GM10847 (cell line): ENCODE data around the gene MMRN2.

Source experiments
- POLR2A ChIP-seq: IDR thresholded peaks from 2 replicates; pipeline ENCODE4 v1.6.1; 2011; ENCODE audit not compliant: insufficient read length; ENCODE audit errors: extremely low read depth

The MMRN2 gene

GRCh38 chr10:86970162-86970981 lies 13.0 kb upstream of the MMRN2 start:
- no peak for TF ChIP-seq POLR2A

- TF ChIP-seq POLR2A = no peak
Observed at GRCh38 chr10:86969421-86970041, 12.1 kb upstream of the MMRN2 start.

- TF ChIP-seq POLR2A = no peak
Observed at GRCh38 chr10:86968994-86969355, 11.6 kb upstream of the MMRN2 start.

GRCh38 chr10:86968271-86968993 lies 11.0 kb upstream of the MMRN2 start, which contains the start of gene ADIRF:
ADIRF (plus strand) TSS chr10:86968482; CDS start chr10:86968545, 63 bp downstream.
- no peak for TF ChIP-seq POLR2A

DNA sequence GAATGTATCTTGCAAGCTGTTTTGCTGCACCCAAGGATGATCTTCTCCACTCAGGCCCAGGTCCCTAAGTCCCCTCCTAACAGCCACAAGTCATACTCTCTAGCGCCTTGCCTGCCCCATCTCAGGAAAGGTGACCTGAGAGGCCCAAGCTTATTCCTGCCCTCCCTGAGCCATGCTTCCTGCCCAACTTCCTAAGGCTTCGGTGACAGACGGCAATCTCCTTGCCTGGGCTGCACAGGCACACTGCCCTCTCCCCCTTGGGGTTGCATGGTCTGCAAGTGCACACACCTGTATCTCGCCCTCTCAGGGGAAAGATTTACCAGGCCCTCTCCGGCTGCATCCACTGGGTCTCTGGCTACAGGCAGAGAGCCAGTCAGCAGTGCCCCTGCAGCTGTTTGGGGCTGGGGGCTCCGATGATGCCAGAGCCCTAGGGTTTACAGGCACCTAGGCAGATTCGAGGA lies 10.1 kb upstream of the MMRN2 start:
- TF ChIP-seq POLR2A = no peak

- TF ChIP-seq POLR2A = no peak
Observed at GRCh38 chr10:86965986-86966654, 8.7 kb upstream of the MMRN2 start.

DNA sequence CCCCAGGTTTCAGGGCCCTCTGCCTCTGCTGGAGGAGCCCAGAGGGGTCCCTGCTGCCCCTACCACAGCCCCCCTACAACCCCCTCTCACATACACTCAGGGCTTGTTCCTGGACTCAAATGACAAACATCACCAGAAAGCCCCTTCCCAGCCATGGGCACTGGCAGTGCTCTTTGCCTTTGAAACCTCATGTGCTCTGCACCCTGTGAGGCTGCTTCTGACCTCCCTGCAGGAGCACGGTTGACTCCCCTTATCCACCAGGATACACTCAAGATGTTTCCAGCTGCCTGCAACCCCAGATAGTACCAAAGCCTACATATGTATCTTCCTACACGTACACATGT lies 7.4 kb upstream of the MMRN2 start:
- TF ChIP-seq POLR2A = no peak

DNA sequence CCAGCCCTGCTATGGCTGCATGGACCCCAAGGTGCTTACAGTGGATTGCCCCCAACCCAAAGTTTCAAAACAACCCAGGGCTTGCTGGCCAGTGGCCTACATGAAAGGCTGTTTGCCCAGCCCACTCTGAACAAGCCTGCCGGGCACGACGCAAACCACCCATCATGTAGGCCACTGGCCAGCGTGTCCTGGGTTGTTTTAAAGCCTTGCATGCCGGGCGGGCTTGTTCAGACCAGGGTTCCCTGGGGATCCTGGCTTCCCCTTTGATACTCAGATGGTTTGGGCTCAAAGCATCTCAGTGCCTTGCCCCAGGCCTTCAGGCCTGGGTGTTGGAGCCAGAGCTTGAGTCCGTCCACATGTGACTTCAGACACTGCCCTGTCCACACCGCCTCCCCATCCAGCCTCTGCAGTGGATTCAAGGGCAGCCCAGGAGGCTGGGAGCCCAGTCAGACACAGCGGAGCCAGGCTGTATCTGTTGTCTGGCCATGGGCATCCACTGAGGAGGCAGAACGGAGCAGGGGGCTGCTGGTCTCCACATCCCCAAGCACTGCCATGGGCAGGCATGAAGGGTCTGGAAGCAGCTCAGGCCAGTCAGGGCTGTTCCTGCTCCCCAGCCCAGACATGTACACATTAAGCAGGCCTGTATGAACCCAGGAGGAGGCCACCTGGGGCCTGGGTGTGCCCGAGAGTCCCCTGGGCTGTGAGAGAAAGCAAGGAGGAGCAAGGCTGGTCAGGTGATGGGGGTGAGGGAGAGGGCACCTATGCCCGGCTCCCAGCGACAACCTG lies 6.8 kb upstream of the MMRN2 start:
- no peak for TF ChIP-seq POLR2A

DNA sequence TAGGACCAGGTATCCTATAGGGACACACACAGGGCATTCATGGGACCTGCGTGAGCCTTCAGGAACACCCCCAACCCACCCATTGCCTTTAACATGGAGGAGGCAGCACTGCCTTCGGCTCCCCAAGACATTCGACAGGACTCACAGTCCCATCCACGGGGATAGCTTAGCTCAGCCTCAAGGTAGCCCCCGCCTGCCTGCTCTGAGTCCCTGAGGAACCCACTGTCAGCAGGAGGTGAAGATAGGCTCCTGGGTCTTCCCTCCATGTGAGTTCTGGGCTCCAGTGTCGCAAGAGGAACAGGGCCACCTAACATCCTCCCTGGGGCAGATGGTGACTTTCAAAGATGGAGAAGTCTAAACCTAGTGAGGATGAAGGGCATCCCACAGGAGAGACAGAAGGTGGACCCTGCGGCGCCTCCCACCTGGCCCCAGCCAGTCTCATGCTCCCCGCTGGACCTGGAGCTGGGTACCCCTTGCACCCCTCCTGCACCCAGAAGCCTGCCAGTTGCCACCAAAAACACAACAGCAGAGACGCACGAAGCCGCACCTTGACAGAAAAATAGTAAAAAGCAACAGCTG lies 6.0 kb upstream of the MMRN2 start:
- no peak for TF ChIP-seq POLR2A

GRCh38 chr10:86962981-86963310 lies 5.5 kb upstream of the MMRN2 start:
- no peak for TF ChIP-seq POLR2A

- no peak for TF ChIP-seq POLR2A
Observed at GRCh38 chr10:86962136-86962980, 4.9 kb upstream of the MMRN2 start.

DNA sequence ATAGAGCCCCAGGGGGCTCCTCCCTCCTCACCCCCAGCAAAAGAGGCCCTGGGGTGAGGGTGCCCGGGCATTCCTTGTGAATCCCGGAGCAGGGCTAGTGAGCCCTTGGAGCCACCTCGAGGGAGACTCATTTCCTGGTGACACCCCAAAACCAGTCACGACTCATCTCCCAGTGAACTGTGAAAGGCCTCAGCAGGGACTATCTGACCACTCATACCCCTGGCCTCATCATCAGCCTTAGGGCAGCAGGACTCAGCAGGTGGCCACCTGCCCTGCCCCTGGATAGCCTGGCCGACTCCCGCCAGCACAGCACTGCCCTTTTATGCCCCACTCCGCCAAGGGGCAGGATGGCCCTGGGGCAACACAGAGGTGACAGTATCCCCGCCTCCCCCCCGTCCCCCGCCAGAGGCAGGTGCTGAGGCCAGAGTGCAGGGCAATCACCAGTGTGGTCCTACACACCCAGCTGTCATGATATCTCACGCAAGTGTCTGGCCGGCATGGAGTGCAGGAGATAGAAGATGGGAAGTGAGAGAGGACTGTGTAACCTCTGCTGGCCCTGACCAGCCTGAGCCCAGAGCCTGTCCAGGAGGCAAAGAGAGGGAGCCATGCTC lies 4.2 kb upstream of the MMRN2 start:
- TF ChIP-seq POLR2A = no peak

GRCh38 chr10:86960863-86961434 lies 3.5 kb upstream of the MMRN2 start:
- TF ChIP-seq POLR2A = no peak
